MM.1S (cell line): Measurements from ENCODE around the gene ADAM15.

ENCODE experiments used
- DNase-seq: peaks from one replicate; pipeline ENCODE4 v3.0.0-alpha.2; 2015
- H2AFZ ChIP-seq: fragments of 300-600 bp; sonication (generic); 2 replicates; pipeline ENCODE4 v1.6.0; 2016; ENCODE audit warnings: antibody characterized with exemption, low read length
- H3F3A ChIP-seq: fragments of 300-600 bp; sonication (generic); 2 replicates; pipeline ENCODE4 v1.6.1; 2016; ENCODE audit warnings: mild to moderate bottlenecking, antibody characterized with exemption, low read length, moderate library complexity, mixed read lengths; ENCODE audit not compliant: insufficient read depth
- H3K27ac ChIP-seq: fragments of 300-600 bp; sonication (generic); 2 replicates; pipeline ENCODE4 v1.5.1; 2016; ENCODE audit warnings: mild to moderate bottlenecking, low read length
- H3K27me3 ChIP-seq: fragments of 300-600 bp; sonication (generic); replicated peaks from 2 replicates; pipeline ENCODE4 v1.6.0; 2016; ENCODE audit warnings: low read length; ENCODE audit not compliant: insufficient read depth
- H3K36me3 ChIP-seq: fragments of 300-600 bp; sonication (generic); replicated peaks from 2 replicates; pipeline ENCODE4 v1.6.1; 2016; ENCODE audit warnings: mild to moderate bottlenecking, low read length, mixed read lengths; ENCODE audit not compliant: insufficient read depth
- H3K4me1 ChIP-seq: fragments of 300-600 bp; sonication (generic); 2 replicates; pipeline ENCODE4 v1.6.1; 2016; ENCODE audit warnings: low read length, mixed read lengths
- H3K4me2 ChIP-seq: fragments of 300-600 bp; sonication (generic); 2 replicates; pipeline ENCODE4 v1.6.0; 2016; ENCODE audit warnings: low read depth, low read length
- H3K4me3 ChIP-seq: fragments of 300-600 bp; sonication (generic); 2 replicates; pipeline ENCODE4 v1.5.1; 2016; ENCODE audit warnings: low read length, mixed read lengths
- H3K79me2 ChIP-seq: fragments of 300-600 bp; sonication (generic); 2 replicates; pipeline ENCODE4 v1.6.1; 2016; ENCODE audit warnings: mixed run types, low read length, mixed read lengths
- H3K9ac ChIP-seq: fragments of 300-600 bp; sonication (generic); 2 replicates; pipeline ENCODE4 v1.6.1; 2016; ENCODE audit warnings: low read length, mixed read lengths
- H3K9me2 ChIP-seq: fragments of 300-600 bp; sonication (generic); replicated peaks from 2 replicates; pipeline ENCODE4 v1.6.1; 2016; ENCODE audit warnings: mild to moderate bottlenecking, low read length, mixed read lengths; ENCODE audit not compliant: insufficient read depth
- H3K9me3 ChIP-seq: fragments of 300-600 bp; sonication (generic); replicated peaks from 2 replicates; pipeline ENCODE4 v1.6.1; 2016; ENCODE audit warnings: mild to moderate bottlenecking, low read length, mixed read lengths; ENCODE audit not compliant: insufficient read depth
- H4K20me1 ChIP-seq: fragments of 300-600 bp; sonication (generic); 2 replicates; pipeline ENCODE4 v1.6.1; 2016; ENCODE audit warnings: mild to moderate bottlenecking, low read length, moderate library complexity, mixed read lengths; ENCODE audit not compliant: insufficient read depth
- CTCF ChIP-seq: fragments of 300-600 bp; sonication (generic); IDR thresholded peaks from 2 replicates; pipeline ENCODE4 v1.5.1; 2016; ENCODE audit warnings: antibody characterized with exemption, low read length, mixed read lengths
- EZH2 ChIP-seq: fragments of 300-600 bp; sonication (generic); optimal IDR thresholded peaks from 2 replicates; pipeline ENCODE3; 2017; ENCODE audit warnings: low read depth, mild to moderate bottlenecking, antibody characterized with exemption, low read length, mixed read lengths
- EZH2phosphoT487 ChIP-seq: fragments of 300-600 bp; sonication (generic); IDR thresholded peaks from 2 replicates; pipeline ENCODE4 v1.6.1; 2018; ENCODE audit warnings: antibody characterized with exemption, low read length

ADAM15 gene

GRCh38 chr1:155072531-155073289 is 21.6 kb downstream of the ADAM15 start:
- Histone ChIP-seq H3K36me3 (no peaks in the 10 kb centered on the region), H4K20me1 (no peaks in the 10 kb centered on the region), H3K4me2 (no peak overlapping the region), H3K9me2 (no peaks in the 10 kb centered on the region), H3K27me3 (no peaks in the 10 kb centered on the region), H3K4me3 (no peak overlapping the region), H2AFZ (no peak overlapping the region), H3K9ac (no peak overlapping the region), H3K79me2 (no peaks in the 10 kb centered on the region), H3K9me3 (no peaks in the 10 kb centered on the region), H3K4me1 (peaks cover 33% of the 10 kb centered on the region), H3K27ac (no peak overlapping the region), H3F3A (peaks cover 13% of the 10 kb centered on the region)
- no peak for DNase-seq
- TF ChIP-seq EZH2phosphoT487 (no peak), EZH2 (no peak), CTCF (no peak)

DNA sequence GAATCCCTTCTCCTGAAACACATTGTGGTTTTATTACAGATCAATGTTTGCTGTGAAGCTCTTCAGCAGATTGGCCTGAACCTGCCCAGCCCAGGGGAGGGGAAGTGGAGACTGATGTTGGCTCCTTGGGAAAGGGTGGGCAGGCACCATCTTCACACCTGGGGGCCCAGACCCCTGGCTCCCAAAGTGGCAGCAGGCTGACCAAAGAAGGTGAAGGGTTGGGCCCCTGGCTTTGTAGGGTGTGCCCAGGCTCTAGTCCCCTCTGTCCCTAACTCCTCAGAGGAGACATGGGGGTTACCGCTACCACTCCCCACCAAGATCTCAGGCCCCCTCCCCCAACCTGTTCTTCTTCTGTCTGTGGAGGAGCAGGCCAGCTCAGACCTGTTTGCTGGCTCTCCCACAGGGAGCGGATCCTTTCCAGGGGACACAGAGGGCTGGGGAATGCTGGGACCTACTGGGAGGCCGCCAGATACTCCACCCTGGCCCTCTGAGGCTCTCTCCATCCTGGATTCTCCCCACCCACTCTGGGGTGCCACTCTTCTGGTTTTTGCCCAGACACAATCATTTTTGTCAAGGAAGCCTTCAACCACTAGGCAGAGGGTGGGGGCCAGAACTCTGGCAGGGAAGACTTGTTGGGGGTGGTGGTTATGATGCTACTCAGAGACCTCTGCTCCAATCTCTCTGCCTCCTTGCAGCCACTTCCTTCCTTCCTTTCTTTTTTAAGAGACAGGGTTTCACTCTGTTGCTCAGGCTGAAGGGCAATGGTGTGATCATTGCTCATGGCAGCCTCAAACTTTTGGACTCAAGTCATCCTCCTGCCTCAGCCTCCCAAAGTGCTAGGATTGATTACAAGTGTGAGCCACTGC is 22.5 kb downstream of the ADAM15 start:
- peak; percentile 31 for DNase-seq
- Histone ChIP-seq H3K4me3 (no peak overlapping the region), H3K27ac (no peak overlapping the region), H3K9me2 (no peaks in the 10 kb centered on the region), H3K9me3 (no peaks in the 10 kb centered on the region), H3K36me3 (no peaks in the 10 kb centered on the region), H3F3A (peaks cover 18% of the 10 kb centered on the region), H3K4me1 (peaks cover 41% of the 10 kb centered on the region), H3K9ac (no peak overlapping the region), H3K4me2 (peak overlapping the region; percentile 17; the same call in 1 of the 2 replicates), H4K20me1 (no peaks in the 10 kb centered on the region), H2AFZ (no peak overlapping the region), H3K79me2 (no peaks in the 10 kb centered on the region), H3K27me3 (no peaks in the 10 kb centered on the region)
- TF ChIP-seq CTCF, result no peak
- TF ChIP-seq EZH2, result no peak
- no peak for TF ChIP-seq EZH2phosphoT487

- Histone ChIP-seq H4K20me1 (no peaks in the 10 kb centered on the region), H3K4me2 (no peak overlapping the region), H3K36me3 (no peaks in the 10 kb centered on the region), H3K4me3 (no peak overlapping the region), H3K27ac (no peak overlapping the region), H3K9me2 (no peaks in the 10 kb centered on the region), H3K4me1 (peaks cover 53% of the 10 kb centered on the region), H3K27me3 (peaks cover 17% of the 10 kb centered on the region), H3F3A (peaks cover 18% of the 10 kb centered on the region), H3K9me3 (no peaks in the 10 kb centered on the region), H3K9ac (no peak overlapping the region), H2AFZ (no peak overlapping the region), H3K79me2 (no peaks in the 10 kb centered on the region)
- DNase-seq, result no peak
- TF ChIP-seq CTCF (no peak), EZH2 (no peak), EZH2phosphoT487 (no peak)
These were observed 24.4 kb downstream of the ADAM15 start for GRCh38 chr1:155075535-155075934.
